HG03139 (cell line): ENCODE measurements around the gene COL25A1.

Experiments used
- ATAC-seq: cut with Tn5 transposase; IDR thresholded peaks from one replicate; pipeline ENCODE4 v1.9.1; 2021; ENCODE audit not compliant: unreplicated experiment

Gene COL25A1

DNA sequence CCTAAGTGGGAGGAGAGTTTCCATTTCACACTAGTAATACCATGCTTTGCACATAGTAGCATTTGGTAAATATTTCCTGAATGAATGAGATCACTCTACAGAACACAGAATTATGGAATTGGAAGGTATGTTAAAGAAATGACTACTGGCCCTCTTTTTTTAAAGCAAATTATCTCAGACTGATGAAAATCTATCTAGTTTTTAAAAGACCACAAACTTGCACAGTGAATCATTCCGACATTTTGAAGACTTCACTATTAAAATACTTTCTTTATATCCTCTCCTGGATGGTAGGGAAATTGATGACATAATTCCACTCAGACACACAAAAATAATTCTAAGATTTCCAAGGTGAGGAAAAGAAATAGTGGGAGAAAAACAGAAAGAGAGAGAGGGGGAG lies 471.2 kb downstream of the COL25A1 start:
- ATAC-seq: no peak

DNA sequence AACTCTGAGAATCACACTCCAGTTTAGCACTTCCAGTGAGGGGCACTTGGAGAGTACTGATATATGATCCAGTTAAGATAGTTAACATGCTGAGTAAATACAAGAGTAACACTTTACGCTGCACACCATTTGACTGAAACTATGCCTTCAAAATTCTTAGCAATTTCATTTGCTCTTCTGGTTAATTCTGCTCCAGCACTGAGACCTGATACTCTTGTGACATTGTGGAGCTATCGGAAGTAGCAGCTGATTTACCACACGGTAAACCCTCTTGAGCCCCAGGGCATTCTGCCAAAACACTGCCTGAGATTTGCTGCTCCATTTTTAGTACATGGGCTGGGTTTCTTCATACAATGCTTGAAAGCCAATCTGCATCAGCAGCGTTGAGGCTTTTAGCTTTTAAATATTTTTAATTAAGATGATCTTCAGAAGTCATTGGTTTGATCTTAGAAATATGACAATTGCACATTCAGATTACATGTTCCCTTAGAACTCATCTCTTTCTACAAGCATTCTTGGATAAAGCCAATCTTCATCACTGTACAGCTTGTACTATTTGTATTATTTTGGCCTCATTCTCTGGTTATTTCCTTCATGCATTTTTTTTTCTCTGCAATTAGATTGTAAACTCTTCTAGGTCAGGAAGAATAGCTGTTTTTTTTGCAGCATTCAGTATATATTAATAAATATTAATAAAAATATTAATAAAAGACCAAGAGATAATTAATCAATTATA lies 471.8 kb downstream of the COL25A1 start:
- no peak for ATAC-seq

DNA sequence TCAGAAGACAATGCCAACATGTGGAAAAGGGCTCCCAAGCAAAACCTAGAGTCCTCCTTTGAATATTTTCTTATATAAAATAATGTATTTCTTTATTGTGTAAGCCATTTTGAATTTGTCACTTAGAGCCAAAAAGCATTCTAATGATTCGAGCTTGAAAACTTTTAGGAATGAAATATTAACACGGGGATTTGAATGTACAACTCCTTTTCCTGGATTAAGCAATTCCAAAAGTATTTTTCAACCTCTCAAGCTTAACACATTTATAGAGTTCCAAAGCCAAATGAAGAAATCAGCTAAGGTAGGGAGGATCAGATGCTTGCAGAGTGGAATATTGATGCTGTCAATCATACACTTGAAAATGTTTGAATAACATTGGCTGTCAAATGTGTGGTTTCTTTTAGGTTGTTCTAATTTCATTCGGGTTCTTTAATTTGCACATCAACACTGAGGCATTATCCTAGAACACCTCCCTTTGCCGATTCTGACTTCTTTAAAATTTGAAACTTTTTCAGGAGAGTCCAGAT lies 472.4 kb downstream of the COL25A1 start:
- ATAC-seq: no peak

DNA sequence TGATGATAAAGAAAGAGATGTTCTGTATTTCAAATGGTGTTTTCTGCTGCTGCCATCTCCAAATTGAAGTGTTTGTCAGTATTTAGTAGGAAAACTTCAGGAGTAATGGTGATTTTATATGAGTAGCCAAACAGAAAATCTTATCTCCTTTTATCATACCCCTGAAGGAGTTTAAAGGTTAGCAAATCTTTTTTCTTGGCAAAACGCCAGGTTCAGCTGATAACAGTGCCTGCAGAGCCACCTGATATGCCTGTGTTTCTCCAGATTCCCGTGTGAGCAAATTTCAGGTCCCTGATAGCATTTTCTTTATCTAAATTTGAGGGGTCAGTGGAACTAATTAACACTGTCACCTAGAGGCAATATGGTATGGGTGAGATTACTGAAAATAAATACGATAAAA lies 473.8 kb downstream of the COL25A1 start:
- no peak for ATAC-seq

DNA sequence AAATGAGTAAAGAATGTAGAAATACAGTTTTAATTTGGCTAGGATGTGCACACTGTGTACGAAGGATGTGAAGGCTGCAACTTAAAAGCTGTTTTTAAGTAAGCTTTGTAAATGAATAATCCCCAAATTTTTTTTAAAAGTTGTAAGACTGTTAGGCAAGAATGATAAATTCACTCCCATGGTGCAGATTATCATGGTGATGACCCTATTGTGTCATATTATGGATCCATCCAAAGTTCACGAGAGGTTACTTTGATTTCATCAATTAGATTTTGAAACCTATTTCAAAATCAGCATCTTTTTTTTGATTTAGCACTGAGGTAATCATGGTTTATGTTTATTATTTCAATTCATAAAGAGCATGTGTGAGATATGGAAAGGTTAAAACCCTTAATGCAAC lies 476.7 kb downstream of the COL25A1 start:
- no peak for ATAC-seq

DNA sequence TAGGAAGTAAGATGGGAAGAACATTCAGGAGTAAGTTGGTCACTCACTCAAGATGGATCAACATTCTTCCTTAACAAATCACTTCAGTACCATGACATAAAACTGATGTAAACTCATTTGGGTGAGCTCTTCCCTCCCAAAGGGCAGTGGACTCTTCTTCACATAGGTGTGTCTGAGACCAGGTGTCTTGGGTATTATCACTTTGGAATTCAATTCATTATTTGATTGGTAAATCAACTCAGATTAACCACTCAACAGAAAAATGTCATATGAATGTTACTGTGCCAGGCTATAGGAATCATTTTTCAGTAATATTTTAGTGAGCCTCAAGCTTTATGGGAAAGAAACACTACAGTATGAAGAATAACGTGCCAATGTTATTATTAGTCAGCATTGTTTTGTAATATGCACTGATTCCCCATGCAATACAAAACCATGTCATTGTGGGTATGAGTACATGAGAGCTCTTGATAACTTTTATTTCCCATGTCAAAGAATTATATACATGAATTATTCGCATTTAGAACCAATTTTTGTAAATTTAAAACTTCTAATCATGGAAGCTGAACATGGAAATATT lies 481.0 kb downstream of the COL25A1 start:
- no peak for ATAC-seq

DNA sequence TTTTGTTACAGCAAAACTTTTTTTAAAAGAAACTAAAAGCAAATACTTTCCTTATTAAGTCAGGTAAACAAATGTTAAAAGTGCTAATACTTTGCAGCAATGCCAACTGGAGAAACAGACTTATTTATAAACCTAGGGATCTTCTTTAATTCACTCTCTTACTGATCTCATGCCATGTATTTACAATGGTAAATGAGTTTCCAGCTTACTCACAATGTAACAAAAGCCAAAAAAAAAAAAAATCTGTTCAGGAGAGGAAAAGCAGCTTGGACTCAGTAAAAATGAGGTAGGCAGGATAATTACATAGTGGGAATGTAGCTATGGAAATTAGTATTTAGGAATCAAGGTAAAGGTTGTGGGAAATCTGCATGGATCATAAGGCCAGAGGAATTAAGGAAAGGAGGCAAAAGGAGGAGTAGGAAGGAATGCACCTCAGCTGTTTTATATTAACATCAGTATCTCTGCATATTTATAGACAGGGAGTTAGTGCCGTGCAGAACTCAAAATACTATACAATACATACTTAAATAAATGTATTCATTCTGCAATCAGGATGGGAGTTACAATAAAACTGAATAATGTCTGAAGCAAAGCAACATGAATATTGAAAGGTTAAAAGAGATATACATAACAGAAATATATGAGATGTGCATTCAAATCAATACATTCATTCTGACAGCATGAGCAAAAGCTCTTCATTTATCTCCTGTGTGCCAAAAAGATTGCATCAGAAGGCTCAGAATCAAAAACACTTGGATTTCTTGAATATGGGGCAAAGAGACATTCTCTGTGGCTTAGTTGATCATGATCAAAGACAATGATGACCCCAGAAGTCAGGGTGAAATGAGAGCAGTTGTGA lies 481.7 kb downstream of the COL25A1 start:
- no peak for ATAC-seq

DNA sequence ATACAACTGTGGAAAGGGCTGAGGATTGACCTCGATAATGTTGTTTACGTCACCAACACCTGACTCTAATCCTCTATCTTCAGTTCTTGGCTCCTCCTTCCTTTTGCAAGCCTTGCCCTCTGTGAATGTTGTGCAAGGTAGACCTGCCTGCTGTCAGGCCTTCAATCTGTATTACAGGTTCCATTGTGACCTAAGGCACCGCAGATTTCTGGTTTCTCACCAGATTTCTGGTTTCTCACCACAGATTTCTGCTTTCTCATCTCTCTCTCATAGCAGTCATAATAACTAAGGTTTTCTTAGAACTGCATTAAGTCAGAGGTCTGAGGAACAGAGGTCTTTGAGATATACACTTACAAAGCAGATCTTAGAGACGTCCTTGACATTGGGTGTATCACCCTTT lies 488.1 kb downstream of the COL25A1 start:
- ATAC-seq: no peak

DNA sequence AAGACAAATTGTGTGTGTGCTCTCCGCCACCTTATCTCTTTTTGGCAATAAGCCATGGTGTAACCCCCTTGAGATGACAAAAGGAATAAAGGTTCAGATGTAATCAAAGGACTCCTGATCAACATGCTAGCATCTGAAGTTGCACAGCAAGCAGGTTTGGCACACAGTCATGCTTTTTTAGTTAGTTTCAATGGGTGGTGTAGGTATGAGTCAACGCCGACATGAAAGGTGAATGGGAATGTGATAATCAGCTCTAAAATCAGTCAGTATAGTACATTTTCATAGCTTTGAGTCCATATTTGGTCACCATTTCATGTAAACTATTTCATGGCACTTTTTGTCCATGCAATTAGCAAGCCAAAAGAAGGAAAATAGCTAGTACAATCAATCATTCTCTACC lies 489.2 kb downstream of the COL25A1 start:
- no peak for ATAC-seq

DNA sequence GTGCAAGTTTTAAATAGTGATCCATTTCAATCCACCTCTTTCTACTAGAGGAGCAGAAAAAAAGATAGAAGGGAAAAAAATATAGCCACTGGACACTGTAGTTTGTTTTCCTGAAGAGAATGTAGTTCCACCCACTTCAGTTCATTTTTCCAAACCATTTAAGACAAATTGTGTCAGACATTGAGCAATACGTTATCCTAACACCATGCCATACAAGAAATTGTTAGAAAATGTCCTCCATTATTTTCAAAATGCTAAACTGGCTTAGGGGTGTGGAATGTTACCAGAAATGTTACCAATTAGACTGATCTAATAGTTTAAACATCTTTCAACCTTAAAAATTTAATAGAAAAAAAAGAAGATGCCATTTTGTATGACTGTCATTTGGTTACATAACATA lies 491.0 kb downstream of the COL25A1 start:
- ATAC-seq: no peak

DNA sequence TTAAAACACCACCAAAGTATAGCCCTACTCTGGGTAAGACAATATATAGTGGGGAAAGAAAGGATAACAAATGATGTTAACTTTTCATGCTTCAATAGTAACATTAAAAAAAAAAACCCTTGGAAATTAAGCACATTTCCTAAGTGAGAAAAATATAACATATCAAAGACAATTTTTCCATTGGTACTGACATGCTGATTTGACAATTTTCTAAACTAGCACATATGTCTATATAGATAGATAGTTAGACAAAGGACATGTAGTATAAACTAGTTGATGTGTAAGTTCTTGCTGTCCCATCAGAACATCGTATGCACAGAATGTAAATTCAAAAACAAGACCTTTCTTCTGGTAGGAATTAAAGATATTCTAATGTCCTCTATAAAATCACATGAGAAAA lies 492.4 kb downstream of the COL25A1 start:
- ATAC-seq: no peak

DNA sequence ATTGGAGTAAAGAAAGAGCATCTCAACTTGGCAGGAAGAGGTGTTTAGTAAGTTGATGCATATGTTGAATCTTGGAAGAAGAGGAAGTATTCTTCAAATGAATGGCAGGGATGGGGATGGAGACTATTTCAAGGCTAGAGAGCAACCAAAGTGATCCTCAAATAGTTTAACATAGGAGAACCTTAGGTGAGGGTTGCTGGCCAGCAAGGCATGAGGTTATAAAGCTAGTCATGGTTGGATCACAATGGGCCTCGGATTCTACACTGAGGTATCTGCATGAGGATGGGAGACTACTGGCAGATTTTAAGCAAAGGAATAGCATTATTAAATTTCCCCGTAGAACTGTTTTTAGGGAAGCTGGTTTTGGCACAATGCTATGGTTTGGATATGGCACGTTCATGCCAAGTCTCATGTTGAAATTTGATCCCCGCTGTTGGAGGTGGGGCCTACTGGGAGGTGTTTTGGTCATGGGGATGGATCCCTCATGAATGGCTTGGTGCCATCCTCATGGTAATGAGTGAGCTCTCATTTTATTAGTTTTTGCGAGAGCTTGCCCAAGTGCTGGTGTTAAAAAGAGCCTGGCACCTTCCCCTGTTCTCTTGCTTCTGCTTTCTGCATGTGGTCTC lies 497.7 kb downstream of the COL25A1 start:
- no peak for ATAC-seq

DNA sequence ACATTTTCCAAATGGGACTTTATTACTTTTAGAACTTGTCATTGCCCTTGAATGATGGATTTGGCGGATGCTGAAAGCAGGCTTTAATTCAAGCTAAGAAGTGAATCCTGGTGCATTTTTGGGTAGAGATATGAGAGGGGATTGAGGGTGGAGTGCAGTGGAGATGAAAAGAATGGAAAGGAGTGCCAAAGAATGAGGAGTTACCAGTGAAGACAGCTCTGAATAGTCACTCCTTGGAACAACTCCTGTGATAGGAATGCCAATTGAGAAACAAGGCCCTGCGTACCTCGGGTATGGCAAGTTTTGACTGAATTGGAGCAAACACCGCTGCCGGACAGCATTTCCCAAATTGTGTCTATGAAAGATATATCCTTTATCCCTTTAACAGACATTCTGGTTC lies 503.2 kb downstream of the COL25A1 start:
- ATAC-seq: no peak

DNA sequence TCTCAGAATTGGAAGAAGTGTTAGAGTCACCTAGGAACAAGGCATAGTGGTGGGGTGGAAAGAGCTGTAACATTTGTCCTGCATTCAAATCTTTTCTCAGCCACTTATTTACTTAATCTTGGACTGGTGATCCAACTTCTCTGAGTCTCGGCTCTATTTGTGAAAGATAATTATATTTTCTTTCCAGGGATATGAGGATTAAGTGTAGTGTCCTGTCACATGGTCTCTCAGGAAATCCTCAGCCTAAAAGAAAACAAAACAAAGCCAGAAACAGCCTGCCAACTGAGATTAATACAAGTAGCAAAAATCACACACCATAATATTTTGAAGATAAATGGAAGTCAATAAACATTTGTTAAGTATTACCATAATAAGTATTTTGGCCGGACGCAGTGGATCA lies 506.3 kb downstream of the COL25A1 start:
- no peak for ATAC-seq

DNA sequence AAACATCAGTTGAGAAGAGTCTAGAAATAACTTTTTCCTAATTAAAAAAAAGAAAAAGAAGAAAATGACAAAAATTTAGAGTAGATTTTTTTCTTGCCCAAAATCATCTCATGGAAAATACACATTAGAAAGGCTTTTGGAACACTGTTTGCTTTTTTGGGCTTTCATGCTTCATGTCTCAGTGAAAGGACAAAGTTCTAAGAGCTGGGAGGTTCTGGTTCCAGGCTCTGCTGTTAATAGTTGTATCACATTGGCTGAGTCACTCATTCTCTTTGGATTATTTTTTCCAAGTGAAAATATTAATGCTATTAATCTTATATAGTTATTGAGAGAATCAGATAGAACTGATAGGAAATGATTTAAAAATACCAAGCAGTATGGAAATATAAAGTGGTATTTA lies 506.7 kb downstream of the COL25A1 start:
- ATAC-seq: no peak

DNA sequence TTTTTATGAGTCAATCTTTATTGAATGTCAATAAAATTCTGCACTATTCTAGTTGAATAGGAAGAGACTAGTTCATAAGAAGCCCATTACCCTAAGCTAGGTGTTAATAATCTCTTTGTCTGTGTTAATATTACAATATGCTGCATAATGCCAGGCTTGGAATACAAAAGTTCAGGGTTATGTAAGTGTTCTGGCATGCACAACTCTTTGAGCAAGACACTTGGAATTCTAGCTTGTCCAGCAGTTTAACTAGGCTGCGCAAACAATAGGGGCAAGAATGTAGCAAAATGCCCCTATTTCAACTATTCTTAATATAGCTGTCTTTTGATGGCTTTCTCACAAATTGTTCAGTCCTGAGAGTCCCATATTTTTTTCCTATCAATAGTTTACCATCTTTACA lies 508.3 kb downstream of the COL25A1 start:
- no peak for ATAC-seq

DNA sequence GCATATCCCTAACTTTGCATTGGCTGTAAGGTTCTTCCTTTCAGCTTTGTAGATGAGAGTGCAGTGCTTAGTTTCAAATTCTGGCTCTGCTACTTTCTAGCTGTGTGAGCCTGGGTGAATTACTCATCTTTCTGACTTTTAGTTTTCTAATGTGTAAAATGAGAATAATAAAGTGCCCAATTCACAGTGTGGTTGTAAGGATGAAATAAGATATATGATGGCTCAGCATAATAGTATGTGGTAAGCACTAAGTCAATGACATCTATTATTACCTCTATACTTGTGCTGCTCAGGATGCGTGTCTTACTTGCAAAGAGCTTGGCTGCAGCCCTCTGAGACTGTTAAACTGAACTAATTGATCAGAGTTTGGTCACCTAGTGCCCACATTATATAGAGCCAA lies 509.0 kb downstream of the COL25A1 start:
- no peak for ATAC-seq

DNA sequence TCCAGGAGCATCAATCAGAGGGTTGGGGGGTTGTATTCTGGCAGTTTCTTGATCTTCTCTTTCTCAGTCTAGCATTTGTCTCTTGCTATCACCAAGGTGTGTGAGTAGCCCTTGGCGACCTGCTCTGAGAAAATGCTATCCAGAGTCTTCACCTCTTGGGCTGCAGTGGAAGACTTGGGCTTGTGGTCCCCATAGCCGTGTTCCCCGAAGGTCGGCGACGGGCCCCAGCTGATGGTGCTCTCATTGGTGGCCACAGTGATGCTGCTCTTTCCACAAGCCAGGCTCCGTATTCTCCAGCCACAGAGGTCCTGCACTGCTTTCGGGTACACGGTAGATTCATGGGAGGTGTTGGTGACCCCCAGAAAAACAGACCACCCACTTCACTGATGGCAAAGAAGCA lies 513.7 kb downstream of the COL25A1 start:
- no peak for ATAC-seq

DNA sequence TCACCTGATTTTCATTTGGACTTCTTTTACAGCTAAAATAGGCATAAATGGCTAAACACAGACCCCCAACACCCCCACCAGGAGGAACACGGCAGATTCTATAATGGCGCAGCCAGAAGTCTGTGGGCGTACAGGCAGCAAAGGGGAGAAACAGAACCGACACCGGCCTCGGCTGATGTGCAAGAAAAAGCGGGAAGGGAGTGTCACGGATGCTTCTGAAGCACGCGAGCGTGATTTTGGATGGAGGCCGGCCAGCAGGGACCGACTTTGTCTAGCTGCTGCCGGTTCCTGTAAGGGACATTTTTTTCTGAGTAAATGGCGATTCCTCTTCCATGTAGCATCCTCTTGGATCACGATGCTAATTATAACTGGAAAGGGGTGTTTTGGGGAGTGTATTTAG lies 514.7 kb downstream of the COL25A1 start:
- ATAC-seq: no peak

DNA sequence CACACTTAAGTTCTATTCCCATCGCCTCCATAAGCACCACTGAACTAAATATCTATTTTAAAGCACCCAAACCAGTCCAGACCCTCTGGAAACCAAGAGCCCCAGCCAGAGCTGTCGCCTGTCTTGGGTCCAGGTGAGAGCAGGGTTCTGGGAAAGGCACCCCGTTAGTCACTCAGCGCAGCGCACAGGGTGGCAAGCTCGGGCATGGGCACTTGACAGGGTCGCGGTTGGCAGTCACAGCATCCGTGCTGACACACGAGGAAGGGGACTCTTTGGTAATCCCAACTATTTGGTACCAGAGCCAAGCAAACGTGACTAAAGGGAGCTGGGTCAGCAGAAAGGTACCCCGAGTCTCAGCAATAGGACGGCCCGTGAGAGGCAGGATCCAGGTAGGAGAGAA lies 515.4 kb downstream of the COL25A1 start:
- no peak for ATAC-seq

DNA sequence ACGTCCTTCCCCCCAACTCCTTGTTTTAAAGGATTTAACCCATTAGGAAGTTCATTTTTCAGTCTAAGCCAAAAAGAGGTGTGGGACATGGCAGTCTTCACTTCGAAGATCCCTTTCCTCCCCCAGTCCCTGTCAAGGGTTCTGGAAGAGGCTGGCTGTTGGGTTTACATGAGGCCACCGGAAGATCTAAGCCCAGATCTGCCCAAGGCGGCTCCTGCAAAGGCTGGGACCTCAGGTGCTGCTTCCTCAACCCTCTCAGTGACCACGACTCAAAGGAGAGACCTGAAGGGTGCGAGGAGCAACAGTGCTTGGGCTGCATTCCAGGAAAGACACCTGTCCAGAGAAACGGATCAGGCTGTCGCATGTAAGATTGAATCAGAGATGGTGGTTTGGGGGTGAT lies 516.1 kb downstream of the COL25A1 start:
- no peak for ATAC-seq
